Right lung (tissue), 5 donors: ENCODE data around the gene TUBGCP6. TPM values are rescaled to one million over a fixed set of nuclear protein-coding genes. Genes with fewer than 3 reads are reported as not detected.
"Not testable (repeated sequence)": the region's sequence is repeated elsewhere in the genome, so short reads cannot be mapped to it uniquely, and the experiment has no call there.

ENCODE experiments used
- DNase-seq, 2 donors: peaks; one replicate each; pipeline ENCODE4 v3.0.0-alpha.2; 2013
- polyA plus RNA-seq, 5 donors: library from polyadenylated mRNA; unstranded; fragments of 120-200 nt; gene quantifications; one replicate each; pipeline versions ENCODE4 v1.2.1 to v1.2.3, GENCODE V29; 2013; ENCODE audit warnings: inconsistent platforms in 1 of 5, low replicate concordance in 1 of 5; ENCODE audit not compliant: insufficient read length in 5 of 5, insufficient read depth in 1 of 5

Gene TUBGCP6
- polyA plus RNA-seq, 5 donors: 32.3 to 45.7 (median 44.8) TPM

DNA sequence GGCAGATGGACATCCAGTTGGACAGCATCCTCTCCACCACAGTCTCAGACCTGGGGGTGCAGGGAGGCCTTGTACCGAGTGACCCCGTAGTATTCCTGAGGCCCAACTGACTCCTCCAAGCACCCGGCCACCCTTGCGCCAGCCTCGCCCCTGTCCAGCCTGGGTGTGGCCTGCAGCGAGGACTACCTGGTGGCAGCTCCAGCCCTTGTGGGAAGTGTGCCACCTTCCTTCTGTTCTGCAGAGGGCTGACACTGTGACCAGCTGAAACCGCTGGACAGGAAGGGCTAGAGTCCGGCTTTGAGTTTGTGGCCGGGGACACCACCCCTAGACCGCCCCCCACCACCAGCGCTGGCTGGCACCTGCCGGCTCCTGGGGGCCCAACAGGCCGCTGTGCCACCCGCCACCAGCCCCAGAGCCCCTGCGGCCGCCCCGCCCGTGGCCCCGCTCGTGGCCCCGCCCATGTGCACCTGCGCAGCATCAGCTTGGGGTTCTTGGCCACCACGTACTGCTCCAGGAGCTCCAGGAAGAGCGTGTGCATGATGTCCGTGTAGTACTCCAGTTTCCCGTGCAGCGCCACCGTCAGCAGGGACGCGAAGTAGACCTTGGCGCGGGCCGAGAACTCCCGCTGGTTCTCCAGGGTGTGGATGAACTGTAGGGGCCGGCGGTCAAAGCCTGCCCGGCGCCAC is 35.3 kb upstream of the TUBGCP6 start:
- no peak for DNase-seq

- no peak for DNase-seq
Observed at GRCh38 chr22:50278956-50279619, 34.3 kb upstream of the TUBGCP6 start.

DNA sequence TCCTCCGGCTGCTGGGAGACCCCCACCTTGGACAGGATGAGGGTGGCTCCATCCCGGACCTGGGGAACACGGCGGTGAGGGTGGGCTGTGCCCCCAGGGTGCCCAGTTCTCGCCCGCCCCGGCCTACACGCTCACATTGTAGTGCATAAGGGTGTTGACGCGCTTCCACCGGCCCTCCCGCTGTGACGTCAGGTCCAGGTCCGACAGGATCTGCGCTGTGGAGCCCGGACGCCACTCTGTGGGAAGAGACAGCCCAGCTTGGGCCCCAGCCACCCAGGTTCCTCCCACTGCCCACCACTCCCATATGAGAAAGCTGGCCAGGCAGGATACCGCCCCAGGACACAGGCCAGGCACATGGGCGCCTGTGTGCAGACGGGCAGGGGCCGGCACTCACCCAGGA is 33.6 kb upstream of the TUBGCP6 start:
- no peak for DNase-seq

DNA sequence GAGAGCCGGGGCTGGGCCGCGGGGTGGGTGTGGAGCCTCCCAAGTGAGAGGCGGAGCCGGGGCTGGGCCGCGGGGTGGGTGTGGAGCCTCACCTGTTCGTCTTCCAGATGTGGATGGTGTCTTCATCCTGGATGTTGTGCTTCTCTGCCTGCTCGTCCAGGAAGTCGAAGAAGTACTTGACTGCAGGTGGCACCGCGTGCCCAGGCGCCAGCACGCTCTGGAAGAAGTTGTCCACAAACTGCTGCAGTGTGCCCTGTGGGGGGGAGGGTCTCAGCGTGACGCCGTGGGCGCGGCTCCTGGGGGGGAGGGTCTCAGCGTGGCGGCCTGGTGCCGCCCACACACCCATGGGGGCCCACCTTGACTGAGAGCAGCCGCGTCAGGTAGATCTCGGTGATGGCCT is 32.9 kb upstream of the TUBGCP6 start:
- no peak for DNase-seq

DNA sequence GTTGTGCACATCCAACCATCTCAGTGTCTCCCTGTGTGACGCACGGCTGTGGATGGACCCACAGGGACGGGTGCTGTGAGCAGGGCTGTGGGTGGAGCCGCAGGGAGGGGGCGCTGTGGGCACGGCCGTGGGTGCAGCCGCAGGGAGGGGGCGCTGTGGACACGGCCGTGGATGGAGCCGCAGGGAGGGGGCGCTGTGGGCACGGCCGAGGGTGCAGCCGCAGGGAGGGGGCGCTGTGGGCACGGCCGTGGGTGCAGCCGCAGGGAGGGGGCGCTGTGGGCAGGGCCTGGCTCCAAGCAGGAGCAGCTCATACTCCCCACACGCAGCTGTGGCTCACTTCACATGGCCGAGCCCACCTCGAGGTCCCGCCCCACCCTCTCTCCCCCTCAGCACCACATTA is 31.3 kb upstream of the TUBGCP6 start:
- no peak for DNase-seq

- no peak for DNase-seq
Observed at GRCh38 chr22:50275181-50276055, 30.6 kb upstream of the TUBGCP6 start.

DNA sequence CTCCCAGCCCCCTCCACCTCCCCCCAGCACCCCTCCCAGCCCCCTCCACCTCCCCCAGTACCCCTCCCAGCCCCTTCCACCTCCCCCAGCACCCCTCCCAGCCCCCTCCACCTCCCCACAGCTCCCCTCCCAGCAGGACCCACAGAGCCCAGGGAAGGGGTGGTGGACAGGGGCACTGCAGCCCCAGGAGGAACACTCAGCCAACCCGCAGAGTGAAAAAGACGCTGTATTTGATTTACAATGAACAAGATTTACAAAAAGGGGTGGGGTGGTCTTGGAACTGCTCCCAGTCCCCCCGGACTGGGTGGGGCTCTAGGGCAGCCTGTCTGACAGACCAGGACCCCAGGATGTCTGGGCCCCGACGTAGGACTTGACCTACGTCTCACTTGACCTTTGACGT is 29.9 kb upstream of the TUBGCP6 start:
- no peak for DNase-seq

DNA sequence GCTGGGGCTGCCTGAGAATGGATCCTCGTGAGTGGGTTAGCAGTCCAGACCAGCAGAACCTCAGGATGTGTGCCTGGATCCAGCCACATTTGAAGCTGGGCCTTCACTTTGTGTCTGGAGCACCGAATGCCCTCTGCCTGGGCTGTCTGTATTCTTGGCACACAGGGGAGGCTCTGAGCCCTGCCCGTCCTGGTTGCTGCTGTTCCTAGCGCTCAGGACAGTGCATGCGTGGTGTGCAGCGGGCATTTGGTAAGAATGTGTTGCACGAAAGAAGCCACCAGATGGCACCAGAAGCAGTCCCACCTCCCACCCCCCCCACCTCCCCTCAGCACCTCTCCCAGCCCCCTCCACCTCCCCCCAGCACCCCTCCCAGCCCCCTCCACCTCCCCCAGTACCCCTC is 29.5 kb upstream of the TUBGCP6 start:
- no peak for DNase-seq

GRCh38 chr22:50273781-50274180 is 29.0 kb upstream of the TUBGCP6 start:
- not testable (repeated sequence) for DNase-seq

DNA sequence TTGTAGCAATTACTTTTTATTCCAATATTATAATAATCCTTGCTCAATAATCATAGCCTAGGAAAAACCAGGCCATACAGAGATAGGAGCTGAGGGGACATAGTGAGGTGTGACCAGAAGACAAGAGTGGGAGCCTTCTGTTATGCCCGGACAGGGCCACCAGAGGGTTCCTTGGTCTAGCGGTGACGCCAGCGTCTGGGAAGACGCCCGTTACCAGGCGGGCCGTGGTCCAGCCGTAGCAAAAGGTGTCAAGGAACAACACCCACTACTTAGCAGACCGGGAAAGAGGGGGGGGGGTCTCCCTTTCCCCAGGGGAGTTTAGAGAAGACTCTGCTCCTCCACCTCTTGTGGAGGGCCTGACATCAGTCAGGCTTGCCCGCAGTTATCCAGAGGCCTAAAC is 28.5 kb upstream of the TUBGCP6 start:
- not testable (repeated sequence) for DNase-seq

GRCh38 chr22:50272044-50272802 is 27.4 kb upstream of the TUBGCP6 start:
- no peak for DNase-seq

DNA sequence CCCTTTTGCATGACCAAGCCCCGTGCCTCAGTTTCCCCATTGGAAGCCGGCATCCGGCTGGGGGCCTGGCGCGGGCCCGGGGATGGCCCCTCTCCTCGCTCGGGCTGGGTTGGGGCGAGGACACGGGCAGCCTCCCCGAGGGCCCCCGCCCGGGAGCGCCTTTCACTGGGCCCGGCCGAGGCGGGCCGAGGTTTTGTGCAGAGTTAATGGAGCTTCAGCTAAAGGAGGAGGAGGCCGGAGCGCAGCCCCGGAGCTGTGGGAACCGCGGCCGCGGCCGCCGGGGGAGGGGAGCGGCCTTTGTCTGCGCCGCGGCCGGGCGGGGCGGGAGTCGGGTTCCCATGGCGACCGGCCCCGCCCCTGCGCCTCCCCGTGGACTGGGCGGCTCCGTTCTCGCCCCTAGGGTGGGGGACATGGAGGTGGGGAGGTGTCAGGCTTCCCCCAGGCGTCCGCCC is 26.7 kb upstream of the TUBGCP6 start:
- DNase-seq: no peak

GRCh38 chr22:50270666-50271394 is 26.0 kb upstream of the TUBGCP6 start:
- no peak for DNase-seq

- DNase-seq: no peak
Observed at GRCh38 chr22:50269970-50270665, 25.3 kb upstream of the TUBGCP6 start, which contains the start of gene MAPK11. Gene MAPK11, minus strand, starts transcription at chr22:50270380. Its CDS starts 88 bp downstream, at chr22:50270292.

GRCh38 chr22:50269573-50269969 is 24.7 kb upstream of the TUBGCP6 start:
- no peak for DNase-seq

DNA sequence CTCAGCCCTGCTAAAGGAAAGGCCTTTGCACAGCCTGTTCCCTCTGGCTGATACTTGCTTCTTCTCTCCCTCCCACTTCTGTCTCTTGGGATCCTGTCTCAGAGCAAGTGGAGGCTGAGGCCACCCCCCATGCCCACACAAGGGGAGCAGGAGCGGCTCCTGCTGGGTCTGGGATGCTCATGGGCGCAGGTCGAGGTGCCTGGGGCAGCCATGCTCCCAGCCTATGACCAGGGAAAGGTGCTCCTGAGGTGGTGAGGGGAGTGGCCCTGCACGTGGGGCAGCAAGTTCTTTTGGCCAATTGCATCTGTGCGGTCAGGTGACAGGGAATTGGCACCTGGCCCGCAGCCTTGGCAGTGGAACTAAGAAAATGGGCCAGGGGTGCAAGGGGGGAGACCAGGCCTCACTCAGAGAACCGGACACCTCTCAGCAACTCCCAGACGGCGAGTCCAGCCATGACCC is 23.9 kb upstream of the TUBGCP6 start:
- DNase-seq: no peak

GRCh38 chr22:50267591-50268390 is 23.0 kb upstream of the TUBGCP6 start:
- no peak for DNase-seq

DNA sequence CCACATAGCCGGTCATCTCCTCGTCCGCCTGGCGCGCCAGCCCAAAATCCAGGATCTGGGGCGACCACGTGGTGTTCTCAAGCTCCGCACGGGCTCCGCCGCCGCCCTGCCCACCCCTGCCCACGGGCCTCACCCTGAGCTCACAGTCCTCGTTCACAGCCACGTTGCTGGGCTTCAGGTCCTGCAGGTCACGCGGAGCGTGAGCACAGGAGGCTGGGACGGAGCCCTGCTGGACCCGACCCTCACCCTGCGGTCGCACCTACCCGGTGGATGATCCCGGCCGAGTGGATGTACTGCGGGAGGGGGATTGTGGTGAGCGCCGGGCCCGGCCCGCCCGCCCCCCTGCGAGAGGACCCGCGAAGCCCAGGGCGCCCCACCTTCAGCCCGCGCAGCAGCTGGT is 22.2 kb upstream of the TUBGCP6 start:
- no peak for DNase-seq

- DNase-seq: no peak
Observed at GRCh38 chr22:50264946-50265669, 20.3 kb upstream of the TUBGCP6 start.
